Measurements from ENCODE around the gene MARVELD3. TPM values are rescaled to one million over a fixed set of nuclear protein-coding genes. Genes with fewer than 3 reads are reported as not detected.

The MARVELD3 gene
- total and polyA plus RNA-seq, 2 of the 8 experiments (the other 6 are each of a cell fraction or from before 2014, with no cell fraction given), result 18.0 to 34.8 TPM

DNA sequence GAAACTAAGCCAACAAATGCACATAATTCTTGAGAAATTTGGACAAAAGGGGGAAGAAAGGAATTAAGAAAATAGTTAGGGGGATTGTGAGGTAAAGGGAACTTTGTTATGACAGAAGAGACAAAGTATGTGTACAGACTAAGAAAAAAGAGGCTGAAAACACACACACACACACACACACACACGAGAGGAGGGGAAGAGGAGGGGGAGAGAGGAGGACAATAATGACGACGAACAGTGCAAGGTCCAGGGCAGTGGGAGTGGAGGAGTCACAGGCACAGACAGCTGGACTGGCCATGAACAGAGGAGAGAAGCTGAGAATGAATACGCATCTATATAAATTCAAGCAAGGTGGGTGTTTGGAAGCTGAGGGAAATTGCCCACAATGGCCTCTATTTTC lies 44.6 kb downstream of the MARVELD3 start (continued):
- TF ChIP-seq TAF1 (IDR thresholded peaks at IDR 0.05; ENCODE audit: low read depth, low read length), result no peak
- TF ChIP-seq SP4 (IDR thresholded peaks at IDR 0.05; ENCODE audit: low read length), result no peak

Measured in H1 (cell line).